Measurements from ENCODE around the gene CAMTA1.
A peak's percentile ranks its signal among the peaks of the same experiment; 100 is the strongest.
"Not testable (repeated sequence)": the region's sequence is repeated elsewhere in the genome, so short reads cannot be mapped to it uniquely, and the experiment has no call there.

The CAMTA1 gene

DNA sequence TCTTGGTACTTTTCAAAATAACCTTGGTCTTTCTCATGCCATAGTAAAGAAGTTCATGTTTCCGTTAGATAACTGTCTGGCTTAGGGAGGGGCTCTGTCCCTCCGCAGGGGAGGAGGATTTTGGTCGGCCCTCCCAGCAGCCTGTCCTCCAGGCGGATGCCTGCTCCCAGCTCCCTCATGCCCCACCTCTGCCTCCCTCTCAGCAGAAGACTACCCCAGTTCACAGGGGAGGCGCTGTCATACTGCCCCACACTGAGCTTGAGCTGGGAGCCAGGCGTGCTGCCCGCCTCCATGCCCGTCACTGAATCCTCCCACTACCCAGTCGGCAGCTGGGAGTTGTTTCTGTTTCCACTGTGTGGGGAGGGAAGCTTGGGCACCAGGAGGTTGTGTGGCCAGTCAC lies 127.3 kb downstream of the CAMTA1 start:
- DNase-seq = peak in 6 of 42 donors; percentile 28 to 65 (median 40)
- intact Hi-C loops (cut with DNase I) = no loop called here

DNA sequence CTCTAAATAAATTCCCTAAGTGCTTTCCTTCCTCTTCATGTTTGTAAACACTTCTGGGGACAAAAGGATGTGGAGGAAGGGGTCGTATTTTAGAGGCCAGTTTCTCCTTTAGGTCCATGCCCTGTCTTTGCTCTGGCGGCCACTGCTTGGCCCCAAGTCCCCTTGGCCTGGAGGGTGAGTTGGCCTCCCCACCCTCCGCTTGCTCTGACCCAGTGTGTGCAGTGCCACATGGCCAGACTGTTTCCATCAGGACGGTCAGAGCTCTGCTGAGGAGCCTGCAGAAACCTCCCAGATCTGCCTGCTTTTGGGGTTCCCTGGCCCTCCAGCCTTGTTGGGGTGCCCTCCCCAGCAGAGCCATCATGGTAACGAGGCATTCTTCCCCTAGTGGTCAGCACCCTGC lies 127.8 kb downstream of the CAMTA1 start:
- intact Hi-C loops (cut with DNase I) = no loop called here
- no peak for DNase-seq

DNA sequence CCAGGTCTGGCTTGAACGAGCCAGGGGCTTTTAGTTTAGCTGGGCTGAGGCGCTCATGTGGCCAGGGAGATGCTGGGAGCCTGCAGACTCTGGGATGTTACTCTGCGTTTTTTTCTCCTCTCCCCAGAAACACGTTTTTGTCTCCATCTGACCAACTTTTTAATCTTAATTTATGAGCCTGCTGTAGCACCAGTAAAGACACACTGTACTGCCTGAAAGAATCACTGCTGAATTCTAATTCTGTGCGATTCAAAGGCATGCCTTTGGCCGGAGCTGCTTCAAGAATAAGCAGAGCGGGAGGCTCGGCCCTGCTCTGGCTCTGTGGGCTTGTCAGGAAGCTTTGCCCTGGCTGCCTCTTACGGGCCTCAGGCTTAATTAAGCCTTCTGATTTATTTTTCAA lies 129.5 kb downstream of the CAMTA1 start:
- peak in 21 of 42 donors; percentile 32 to 76 (median 58) for DNase-seq
- intact Hi-C loops (cut with DNase I) = no loop called here

DNA sequence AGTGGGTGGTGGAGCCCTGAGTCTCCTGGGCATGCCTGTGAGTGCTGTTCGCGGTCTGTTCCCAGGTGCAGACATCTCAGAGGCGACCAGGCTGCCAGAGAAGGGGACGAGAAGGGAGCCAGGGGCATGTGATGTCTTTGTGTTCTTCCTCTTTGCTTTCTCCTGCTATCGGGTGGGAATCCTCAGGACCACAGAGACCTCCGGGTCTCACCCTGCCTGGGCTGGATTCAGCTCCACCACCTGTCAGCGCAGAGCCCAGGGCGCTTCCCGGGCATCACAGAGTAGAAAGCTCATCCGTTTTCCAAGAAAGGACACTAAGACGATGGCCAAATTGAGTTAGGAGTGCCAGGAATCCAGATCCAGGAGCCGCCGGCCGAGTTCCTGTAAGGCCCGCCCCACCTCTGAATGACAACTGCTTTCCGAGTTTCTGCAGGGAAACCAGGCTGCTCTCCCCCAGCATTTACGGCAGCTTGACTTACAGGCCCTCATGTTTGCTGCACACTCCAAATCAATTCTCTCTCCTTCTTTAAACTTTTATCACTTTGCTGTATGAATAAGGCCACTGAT lies 130.8 kb downstream of the CAMTA1 start:
- intact Hi-C loops (cut with DNase I) = no loop called here
- DNase-seq = peak in 3 of 42 donors; percentile 33 to 58 (median 41)

GRCh38 chr1:6917067-6917466 lies 131.8 kb downstream of the CAMTA1 start:
- intact Hi-C loops (cut with DNase I) = no loop called here
- no peak for DNase-seq

DNA sequence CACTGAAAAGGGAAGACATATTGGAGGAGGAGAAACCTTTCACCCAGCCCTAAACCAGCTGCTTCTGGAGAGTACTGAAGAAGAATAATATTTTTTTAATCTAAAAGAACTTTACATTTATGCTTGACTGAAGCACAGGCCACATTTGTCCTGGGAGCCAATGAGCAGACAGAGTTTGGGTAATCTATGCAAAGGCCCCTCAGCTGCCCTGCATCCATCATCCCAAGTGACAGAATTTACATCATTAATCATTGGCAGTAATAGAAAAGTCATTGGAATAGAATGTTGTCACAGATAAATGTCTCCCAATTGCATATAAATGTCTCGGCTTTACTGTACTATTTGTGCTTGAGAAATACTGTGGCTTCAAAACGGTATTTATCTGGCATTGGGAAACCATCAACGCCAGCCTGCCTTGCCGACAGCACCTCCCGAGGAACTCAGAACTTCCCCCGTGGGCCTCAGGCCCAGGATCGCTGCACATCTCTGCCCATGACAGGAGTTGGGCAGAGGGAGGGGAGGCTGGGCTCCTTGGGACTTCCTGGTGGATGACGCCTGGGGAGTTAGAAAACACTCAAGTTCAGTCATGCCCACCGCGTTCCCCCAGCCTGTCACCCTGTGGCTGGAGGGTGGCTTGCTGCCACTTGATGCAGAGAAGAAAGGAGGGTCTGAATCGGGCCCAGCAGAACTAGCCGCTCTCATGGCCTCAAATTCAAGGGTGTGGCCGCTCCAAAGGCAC lies 133.1 kb downstream of the CAMTA1 start:
- intact Hi-C loops (cut with DNase I) = no loop called here

GRCh38 chr1:6918925-6919511 lies 133.8 kb downstream of the CAMTA1 start:
- intact Hi-C loops (cut with DNase I) = no loop called here
- DNase-seq = no peak

More for the DNA sequence above, 133.1 kb downstream of the CAMTA1 start:
- DNase-seq = peak in 5 of 42 donors; percentile 19 to 49 (median 42)

DNA sequence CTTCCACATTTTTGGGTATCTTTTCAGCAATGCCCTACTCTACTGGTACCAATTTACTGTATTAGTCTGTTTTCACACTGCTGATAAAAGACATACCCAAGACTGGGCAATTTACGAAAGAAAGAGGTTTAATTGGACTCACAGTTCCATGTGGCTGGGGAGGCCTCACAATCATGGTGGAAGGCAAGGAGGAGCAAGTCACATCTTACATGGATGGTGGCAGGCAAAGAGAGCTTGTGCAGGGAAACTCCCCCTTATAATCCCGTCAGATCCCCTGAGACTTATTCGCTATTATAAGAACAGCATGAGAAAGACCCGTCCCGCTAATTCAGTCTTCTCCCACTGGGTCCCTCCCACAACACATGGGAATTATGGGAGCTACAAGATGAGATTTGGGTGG lies 136.3 kb downstream of the CAMTA1 start:
- intact Hi-C loops (cut with DNase I) = not testable (repeated sequence)
- peak in 1 of 42 donors; percentile 8 for DNase-seq

DNA sequence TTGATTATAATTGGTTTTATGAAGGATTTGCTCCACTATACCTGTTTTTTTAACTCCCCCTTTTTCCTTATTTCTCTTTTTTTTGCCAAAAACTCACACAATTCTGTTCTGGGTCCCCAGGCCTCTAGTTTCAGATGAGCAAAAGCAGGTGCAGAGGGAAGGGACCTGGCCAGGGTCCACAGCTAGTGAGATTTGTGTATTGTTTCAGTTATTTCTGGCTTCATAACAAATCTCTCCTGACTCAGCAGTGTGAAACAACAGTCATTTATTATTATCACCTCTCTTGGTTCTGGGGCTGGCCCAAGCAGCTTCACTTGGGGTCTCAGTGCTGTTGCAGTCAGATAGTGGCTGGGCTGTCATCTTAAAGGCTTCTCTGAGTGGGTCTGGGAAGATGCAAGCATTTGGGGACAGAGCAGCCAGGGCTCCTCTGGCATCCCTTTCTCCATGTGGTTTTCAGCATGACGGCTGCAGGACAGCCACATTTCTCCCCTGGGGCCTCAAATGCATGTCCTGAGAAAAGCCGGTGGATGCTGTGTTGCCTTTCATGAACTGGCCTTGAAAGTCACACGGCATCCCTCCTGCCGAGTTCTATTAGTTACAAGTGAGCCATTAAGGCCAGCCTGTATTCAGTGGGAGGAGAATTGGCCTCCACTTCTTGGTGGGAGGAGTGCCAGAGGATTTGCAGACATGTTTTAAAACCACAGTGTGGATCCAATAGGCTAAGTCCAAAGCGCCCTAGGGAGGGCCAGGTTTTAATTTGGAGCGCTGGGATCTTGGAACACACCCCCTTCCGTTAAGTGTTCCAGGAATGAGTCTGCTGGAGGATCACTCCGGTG lies 137.1 kb downstream of the CAMTA1 start:
- intact Hi-C loops (cut with DNase I) = no loop called here
- DNase-seq = peak in 21 of 42 donors; percentile 11 to 68 (median 48)

GRCh38 chr1:6923012-6923411 lies 137.8 kb downstream of the CAMTA1 start:
- DNase-seq = peak in 1 of 42 donors; percentile 18
- intact Hi-C loops (cut with DNase I) = no loop called here

DNA sequence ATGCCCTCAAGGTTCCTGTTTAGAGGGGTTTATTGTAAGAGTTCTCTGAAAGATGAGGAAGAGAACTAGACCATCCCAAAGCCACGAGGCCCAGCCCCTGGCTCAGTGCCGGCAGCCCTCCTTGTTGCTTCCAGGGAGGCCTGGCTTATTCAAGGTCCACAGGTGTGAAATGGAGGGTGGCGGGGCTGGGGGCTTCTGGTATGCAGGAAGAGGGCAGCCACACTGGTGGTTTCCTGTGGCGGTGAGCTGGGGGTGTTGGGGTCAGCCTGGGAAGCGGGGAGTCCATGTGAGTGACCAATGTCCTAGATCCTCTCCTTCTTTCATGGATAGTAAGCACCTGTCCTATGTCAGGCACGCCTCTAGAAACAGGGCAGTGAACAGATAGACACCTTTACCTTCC lies 138.2 kb downstream of the CAMTA1 start:
- intact Hi-C loops (cut with DNase I) = no loop called here
- peak in 1 of 42 donors; percentile 23 for DNase-seq

DNA sequence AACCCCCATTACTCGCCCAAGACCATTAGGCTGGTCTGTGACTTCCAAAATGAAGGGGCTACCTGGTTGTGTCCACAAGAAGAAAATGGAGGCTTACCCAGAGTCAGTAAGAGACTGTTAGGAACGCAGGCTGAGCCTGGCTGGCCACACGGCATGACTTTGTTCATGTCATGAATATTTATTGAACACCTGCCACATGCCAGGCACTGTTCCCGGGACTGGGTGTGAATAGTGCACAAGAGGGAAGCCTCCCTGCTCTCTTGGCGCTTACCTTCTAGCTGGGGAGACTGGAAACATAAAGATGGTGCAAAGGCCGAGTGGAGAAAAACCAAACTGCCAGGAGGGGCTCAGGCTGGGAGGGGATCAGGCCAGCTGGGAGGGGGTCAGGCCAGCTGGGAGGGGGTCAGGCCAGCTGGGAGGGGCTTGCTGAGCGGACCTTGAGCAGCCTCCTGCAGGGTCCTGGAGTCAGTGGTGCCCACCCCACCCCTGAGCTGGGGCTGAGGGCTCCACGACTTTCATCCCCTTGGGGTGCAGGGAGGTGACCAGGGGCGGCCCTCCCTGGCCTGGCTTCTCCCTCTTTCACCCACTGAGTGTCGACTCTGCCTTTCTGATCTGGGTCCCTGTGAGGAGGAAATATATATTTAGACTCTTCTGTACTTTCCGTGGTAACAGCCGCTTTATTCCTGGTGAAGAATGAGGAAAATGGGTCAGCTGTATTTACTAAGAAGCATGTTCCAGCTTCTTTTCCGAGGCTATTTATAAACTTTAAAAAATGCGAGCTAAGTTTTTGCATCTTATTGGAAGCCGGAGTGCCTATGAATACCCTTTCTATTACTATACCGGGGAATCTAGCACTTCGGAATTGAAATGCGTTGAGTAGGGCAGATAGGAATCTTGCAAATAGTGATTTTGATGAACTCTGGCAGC lies 139.0 kb downstream of the CAMTA1 start:
- DNase-seq = peak in 3 of 42 donors; percentile 29 to 48 (median 36)
- intact Hi-C loops (cut with DNase I) = no loop called here

- peak in 3 of 42 donors; percentile 22 to 31 (median 29) for DNase-seq
- intact Hi-C loops (cut with DNase I) = no loop called here
These were observed 139.6 kb downstream of the CAMTA1 start for GRCh38 chr1:6924891-6925290.

GRCh38 chr1:6927626-6928025 lies 142.4 kb downstream of the CAMTA1 start:
- intact Hi-C loops (cut with DNase I) = no loop called here

DNA sequence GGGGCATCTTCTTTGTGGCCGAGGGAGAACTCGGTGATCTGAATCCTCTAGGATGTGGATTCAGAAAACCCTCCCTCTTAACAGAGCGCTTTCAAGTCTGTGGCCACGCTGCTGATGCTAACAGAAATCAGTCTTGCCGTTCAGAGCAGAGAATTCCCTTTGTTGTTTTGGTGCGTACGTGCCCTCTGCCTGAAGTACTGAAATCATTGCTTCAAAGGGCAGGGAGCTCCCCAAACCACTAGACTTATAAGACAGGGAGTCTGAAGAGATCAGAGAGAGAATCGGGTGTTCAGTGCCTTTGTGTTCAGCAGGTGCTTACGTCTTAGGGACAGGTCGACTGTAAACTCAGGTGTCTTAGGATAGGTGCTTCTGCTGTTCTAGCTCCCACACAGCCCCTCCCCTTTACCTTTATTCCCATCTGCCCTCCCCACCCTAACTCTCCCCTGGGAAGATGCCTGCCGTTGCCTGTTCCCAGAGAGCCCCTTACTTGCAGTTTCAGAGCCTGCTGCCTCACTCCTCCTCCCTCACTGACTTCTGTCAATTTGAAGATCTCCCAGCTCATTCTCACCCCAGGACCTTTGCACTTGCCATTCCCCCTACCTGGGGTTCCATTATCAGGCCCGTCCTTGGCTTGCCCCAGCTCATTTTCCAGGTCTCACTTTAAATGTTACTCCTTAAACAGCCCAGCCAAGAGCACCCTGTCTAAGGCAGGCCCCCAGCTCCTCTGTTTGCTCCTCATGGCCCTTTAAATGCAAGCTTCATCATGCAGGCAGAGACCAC lies 143.0 kb downstream of the CAMTA1 start:
- intact Hi-C loops (cut with DNase I) = no loop called here
- DNase-seq = no peak

More at GRCh38 chr1:6927626-6928025, 142.4 kb downstream of the CAMTA1 start:
- DNase-seq = no peak

DNA sequence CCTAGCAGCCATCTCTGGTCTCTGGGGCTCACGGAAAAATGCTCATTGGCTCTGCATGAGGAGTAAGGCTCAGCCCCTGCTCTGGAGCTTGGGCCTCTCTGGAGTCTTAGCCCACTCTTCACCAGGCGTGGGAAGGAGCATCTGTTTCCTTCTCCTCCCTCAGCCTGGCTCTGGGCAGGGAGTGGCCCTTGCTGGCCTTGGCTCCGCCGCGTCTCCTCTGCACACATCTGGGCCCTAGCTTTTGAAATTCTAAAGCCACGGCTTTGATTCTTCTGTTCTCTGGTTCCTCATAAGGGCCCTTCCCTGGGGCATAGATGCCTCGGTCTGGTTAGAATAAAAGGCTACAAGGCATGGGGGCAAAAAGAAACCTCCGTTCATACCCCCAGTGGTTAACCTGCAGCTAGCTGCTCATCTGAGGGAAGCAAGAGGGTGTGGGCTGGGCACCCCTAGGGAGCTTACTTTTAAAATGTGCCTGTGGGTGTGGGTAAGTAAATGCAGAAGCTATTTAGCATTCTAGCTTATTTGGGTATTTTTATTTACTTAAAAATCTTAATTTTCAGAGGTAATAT lies 145.6 kb downstream of the CAMTA1 start:
- DNase-seq = no peak
- intact Hi-C loops (cut with DNase I) = no loop called here

GRCh38 chr1:6935361-6935883 lies 150.2 kb downstream of the CAMTA1 start:
- no peak for DNase-seq
- intact Hi-C loops (cut with DNase I) = no loop called here

All from head of caudate nucleus (tissue), 42 donors.